A673 (cell line): Measurements from ENCODE around the gene UFSP2. TPM values are rescaled to one million over a fixed set of nuclear protein-coding genes. Genes with fewer than 3 reads are reported as not detected.

ENCODE experiments used
- BruUV-seq: library from RNA; stranded (reverse); fragments of 400-500 nt; replicated peaks from 2 replicates; lab custom pipeline; 2021; lab: Mats Ljungman, UMichigan
- CTCF ChIA-PET: fragments of 300-600 bp; sonication (Branson Sonifier 250); formaldehyde crosslinking; loops from one replicate; lab custom pipeline; 2022; ENCODE audit warnings: antibody characterized with exemption; lab: Charles Lee
- POLR2A ChIA-PET: fragments of 300-600 bp; sonication (Branson Sonifier 250); formaldehyde crosslinking; loops from one replicate; lab custom pipeline; 2022; ENCODE audit warnings: antibody characterized with exemption; ENCODE audit not compliant: low non-redundant PET; lab: Charles Lee
- DNase-seq: peaks from one replicate; pipeline ENCODE4 v3.0.0-alpha.2; 2015; ENCODE audit warnings: low spot score
- H3K27ac ChIP-seq: fragments of 200-600 bp; sonication (generic); 2 replicates; pipeline ENCODE4 v1.5.1; 2016; ENCODE audit warnings: mixed run types, low read depth, mild to moderate bottlenecking, mixed read lengths, antibody characterized with exemption, low read length; ENCODE audit not compliant: poor library complexity, severe bottlenecking
- H3K27me3 ChIP-seq: fragments of 200-600 bp; sonication (generic); replicated peaks from 2 replicates; pipeline ENCODE4 v1.6.1; 2017; ENCODE audit warnings: mixed run types, low read depth, mild to moderate bottlenecking, mixed read lengths, antibody characterized with exemption, low read length; ENCODE audit not compliant: insufficient read depth, poor library complexity
- H3K36me3 ChIP-seq: fragments of 200-600 bp; sonication (generic); 2 replicates; pipeline ENCODE4 v1.6.1; 2016; ENCODE audit warnings: mixed run types, mild to moderate bottlenecking, mixed read lengths, antibody characterized with exemption, low read length; ENCODE audit not compliant: insufficient read depth, poor library complexity, severe bottlenecking
- H3K4me1 ChIP-seq: fragments of 200-600 bp; sonication (generic); 2 replicates; pipeline ENCODE4 v1.6.1; 2017; ENCODE audit warnings: mixed run types, mild to moderate bottlenecking, mixed read lengths, antibody characterized with exemption, low read length; ENCODE audit not compliant: insufficient read depth, poor library complexity, severe bottlenecking
- H3K4me3 ChIP-seq: fragments of 200-600 bp; sonication (generic); 2 replicates; pipeline ENCODE4 v1.5.1; 2016; ENCODE audit warnings: low read depth, mixed run types, mild to moderate bottlenecking, mixed read lengths, low read length; ENCODE audit not compliant: poor library complexity, severe bottlenecking
- H3K9me3 ChIP-seq: fragments of 200-600 bp; sonication (generic); 2 replicates; pipeline ENCODE4 v1.6.1; 2016; ENCODE audit warnings: mixed run types, low read depth, mild to moderate bottlenecking, mixed read lengths, antibody characterized with exemption, low read length; ENCODE audit not compliant: poor library complexity, severe bottlenecking
- CTCF ChIP-seq: fragments of 300-800, 200-600 bp; sonication (generic); conservative IDR thresholded peaks from 2 replicates; pipeline ENCODE4 v1.5.1; 2017; ENCODE audit warnings: low read depth, mild to moderate bottlenecking, antibody characterized with exemption, low read length, moderate library complexity, mixed read lengths
- EZH2 ChIP-seq: fragments of 200-600 bp; sonication (generic); IDR thresholded peaks from 2 replicates; pipeline ENCODE4 v1.6.1; 2017; ENCODE audit warnings: borderline replicate concordance, low read depth, mild to moderate bottlenecking, mixed read lengths, antibody characterized with exemption, low read length; ENCODE audit not compliant: poor library complexity, severe bottlenecking
- intact Hi-C: fragments of 100-400 bp; cut with micrococcal nuclease; formaldehyde crosslinking; loops from one replicate; pipeline ENCODE4 v1.10.0; 2022; ENCODE audit not compliant: unreplicated experiment
- total RNA-seq: library from RNA; stranded (reverse); gene quantifications from 2 replicates; pipeline ENCODE4 v1.2.3, GENCODE V29; 2021

Gene UFSP2
- total RNA-seq, 1 experiment from 2014 or later, result 22.3 TPM

GRCh38 chr4:185381288-185382196, 44.2 kb downstream of the UFSP2 start:
- peak; percentile 90 for DNase-seq
- BruUV-seq, result no TSS peak
- Histone ChIP-seq H3K9me3 (peaks cover 16% of the 10 kb centered on the region), H3K27me3 (peaks cover 9% of the 10 kb centered on the region), H3K36me3 (no peaks in the 10 kb centered on the region), H3K4me3 (no peak overlapping the region), H3K27ac (no peak overlapping the region), H3K4me1 (peaks cover 20% of the 10 kb centered on the region)
- ChIA-PET CTCF (no interaction called here), POLR2A (interaction anchor here (0.6 kb wide), 1 partner anchor 20 kb away, joined by 5 read pairs; no protein-coding TSS in a partner anchor)
- TF ChIP-seq EZH2, result no peak
- no peak for TF ChIP-seq CTCF
- intact Hi-C loops, result loop anchor here (2.0 kb wide), 1 partner anchor 171 kb away; no protein-coding TSS in a partner anchor

GRCh38 chr4:185380320-185380719, 45.4 kb downstream of the UFSP2 start:
- Histone ChIP-seq H3K27ac (no peak overlapping the region), H3K27me3 (peaks cover 9% of the 10 kb centered on the region), H3K36me3 (no peaks in the 10 kb centered on the region), H3K4me1 (peaks cover 20% of the 10 kb centered on the region), H3K9me3 (peaks cover 16% of the 10 kb centered on the region), H3K4me3 (no peak overlapping the region)
- DNase-seq, result no peak
- no TSS peak for BruUV-seq
- intact Hi-C loops, result loop anchor here (2.0 kb wide), 1 partner anchor 170 kb away; no protein-coding TSS in a partner anchor
- ChIA-PET CTCF (no interaction called here), POLR2A (interaction anchor here (0.6 kb wide), 1 partner anchor 18 kb away, joined by 5 read pairs; no protein-coding TSS in a partner anchor)
- no peak for TF ChIP-seq EZH2
- no peak for TF ChIP-seq CTCF

GRCh38 chr4:185379326-185380295, 46.2 kb downstream of the UFSP2 start:
- CTCF ChIA-PET, result no interaction called here
- BruUV-seq, result no TSS peak

More at GRCh38 chr4:185379326-185380295, 46.2 kb downstream of the UFSP2 start:
- peaks cover 13% of the 10 kb centered on the region for H3K4me1 ChIP-seq
- POLR2A ChIA-PET, result no interaction called here
- DNase-seq, result no peak
- intact Hi-C loops, result loop anchor here (2.0 kb wide), 1 partner anchor 169 kb away; no protein-coding TSS in a partner anchor
- no peak overlapping the region for H3K27ac ChIP-seq
- H3K4me3 ChIP-seq, result no peak overlapping the region
- peaks cover 9% of the 10 kb centered on the region for H3K27me3 ChIP-seq
- TF ChIP-seq EZH2 (no peak), CTCF (no peak)
- H3K36me3 ChIP-seq, result no peaks in the 10 kb centered on the region
- H3K9me3 ChIP-seq, result peaks cover 16% of the 10 kb centered on the region
